ENCODE data around the gene DPT. TPM values are rescaled to one million over a fixed set of nuclear protein-coding genes. Genes with fewer than 3 reads are reported as not detected.
A peak's percentile ranks its signal among the peaks of the same experiment; 100 is the strongest.

Gene DPT
- total RNA-seq, 2 donors from 2014 or later = not detected

GRCh38 chr1:168676029-168676812 lies 52.8 kb downstream of the DPT start:
- H3K4me1 Mint-ChIP-seq = no peaks in the 10 kb centered on the region
- no peak for ATAC-seq (replicated peaks)
- H3K36me3 Mint-ChIP-seq (ENCODE audit: low read depth) = no peaks in the 10 kb centered on the region
- H3K27ac Mint-ChIP-seq = no peak overlapping the region
- peaks cover 6% of the 10 kb centered on the region for H3K27me3 Mint-ChIP-seq
- H3K4me3 Mint-ChIP-seq = no peak overlapping the region
- peaks cover 7% of the 10 kb centered on the region for H3K9me3 Mint-ChIP-seq

GRCh38 chr1:168673974-168674683 lies 54.9 kb downstream of the DPT start:
- Mint-ChIP-seq H3K9me3 (peaks cover 4% of the 10 kb centered on the region), H3K36me3 (ENCODE audit: low read depth) (no peaks in the 10 kb centered on the region), H3K27ac (no peak overlapping the region), H3K27me3 (no peaks in the 10 kb centered on the region), H3K4me3 (no peak overlapping the region), H3K4me1 (no peaks in the 10 kb centered on the region)
- ATAC-seq (replicated peaks) = no peak

- Mint-ChIP-seq H3K27me3 (no peaks in the 10 kb centered on the region), H3K27ac (no peak overlapping the region), H3K4me3 (no peak overlapping the region), H3K9me3 (peaks cover 4% of the 10 kb centered on the region), H3K4me1 (no peaks in the 10 kb centered on the region), H3K36me3 (ENCODE audit: low read depth) (no peaks in the 10 kb centered on the region)
- ATAC-seq (replicated peaks) = no peak
These were observed 56.7 kb downstream of the DPT start for GRCh38 chr1:168672278-168672677.

GRCh38 chr1:168671782-168672181 lies 57.2 kb downstream of the DPT start:
- Mint-ChIP-seq H3K36me3 (ENCODE audit: low read depth) (no peaks in the 10 kb centered on the region), H3K9me3 (peaks cover 4% of the 10 kb centered on the region), H3K4me3 (no peak overlapping the region), H3K27me3 (no peaks in the 10 kb centered on the region), H3K4me1 (no peaks in the 10 kb centered on the region), H3K27ac (no peak overlapping the region)
- peak; percentile 76 for ATAC-seq (replicated peaks)

GRCh38 chr1:168665975-168666374 lies 63.0 kb downstream of the DPT start:
- Mint-ChIP-seq H3K4me1 (no peaks in the 10 kb centered on the region), H3K36me3 (ENCODE audit: low read depth) (no peaks in the 10 kb centered on the region), H3K27me3 (peaks cover 4% of the 10 kb centered on the region), H3K4me3 (no peak overlapping the region), H3K9me3 (no peaks in the 10 kb centered on the region), H3K27ac (no peak overlapping the region)
- no peak for ATAC-seq (replicated peaks)

- Mint-ChIP-seq H3K27me3 (peaks cover 4% of the 10 kb centered on the region), H3K4me1 (no peaks in the 10 kb centered on the region), H3K36me3 (ENCODE audit: low read depth) (no peaks in the 10 kb centered on the region), H3K27ac (no peak overlapping the region), H3K9me3 (no peaks in the 10 kb centered on the region), H3K4me3 (no peak overlapping the region)
- ATAC-seq (replicated peaks) = no peak
These were observed 64.8 kb downstream of the DPT start for GRCh38 chr1:168664069-168664834.

- no peak for ATAC-seq (replicated peaks)
- H3K27me3 Mint-ChIP-seq = peaks cover 8% of the 10 kb centered on the region
- no peak overlapping the region for H3K27ac Mint-ChIP-seq
- H3K9me3 Mint-ChIP-seq = no peaks in the 10 kb centered on the region
- no peaks in the 10 kb centered on the region for H3K36me3 Mint-ChIP-seq (ENCODE audit: low read depth)
- no peak overlapping the region for H3K4me3 Mint-ChIP-seq
- no peaks in the 10 kb centered on the region for H3K4me1 Mint-ChIP-seq
These were observed 72.5 kb downstream of the DPT start for GRCh38 chr1:168656485-168656884.

- H3K36me3 Mint-ChIP-seq (ENCODE audit: low read depth) = no peaks in the 10 kb centered on the region
- H3K4me3 Mint-ChIP-seq = no peak overlapping the region
- no peak for ATAC-seq (replicated peaks)
- H3K4me1 Mint-ChIP-seq = no peaks in the 10 kb centered on the region
- H3K9me3 Mint-ChIP-seq = no peaks in the 10 kb centered on the region
- peaks cover 8% of the 10 kb centered on the region for H3K27me3 Mint-ChIP-seq
- no peak overlapping the region for H3K27ac Mint-ChIP-seq
These were observed 74.6 kb downstream of the DPT start for GRCh38 chr1:168654198-168654915.

- ATAC-seq (replicated peaks) = no peak
- Mint-ChIP-seq H3K27me3 (peaks cover 8% of the 10 kb centered on the region), H3K9me3 (no peaks in the 10 kb centered on the region), H3K27ac (no peak overlapping the region), H3K4me3 (no peak overlapping the region), H3K36me3 (ENCODE audit: low read depth) (no peaks in the 10 kb centered on the region), H3K4me1 (no peaks in the 10 kb centered on the region)
These were observed 75.4 kb downstream of the DPT start for GRCh38 chr1:168653567-168653966.

- ATAC-seq (replicated peaks) = no peak
- Mint-ChIP-seq H3K27ac (no peak overlapping the region), H3K36me3 (ENCODE audit: low read depth) (no peaks in the 10 kb centered on the region), H3K9me3 (no peaks in the 10 kb centered on the region), H3K27me3 (peaks cover 8% of the 10 kb centered on the region), H3K4me3 (no peak overlapping the region), H3K4me1 (no peaks in the 10 kb centered on the region)
These were observed 83.3 kb downstream of the DPT start for GRCh38 chr1:168645721-168646120.

Other genes with a start within 250 kb of the DPT start
- gene XCL2, start 185.2 kb downstream of the DPT start, total RNA-seq = not detected
- under 1 TPM in 1 of 2 donors, not detected in 1; 0.50 TPM for gene XCL1, start 152.6 kb downstream of the DPT start, total RNA-seq